H1 (cell line): ENCODE results near the gene HEXIM2.

Experiments
- CEBPB ChIP-seq: IDR thresholded peaks from 2 replicates; pipeline ENCODE4 v1.6.1; 2012; ENCODE audit warnings: low read depth, low read length
- CHD1 ChIP-seq: IDR thresholded peaks from 2 replicates; pipeline ENCODE4 v1.6.1; 2012; ENCODE audit warnings: low read depth, low read length, improper control_type of control experiment
- CREB1 ChIP-seq: IDR thresholded peaks from 2 replicates; pipeline ENCODE4 v1.6.1; 2012; ENCODE audit warnings: inconsistent platforms
- CTCF ChIP-seq, 3 experiments: IDR thresholded peaks; 1 replicate in 2 of 3; 2 replicates in 1 of 3; pipeline versions ENCODE4 v1.5.1 to v1.6.1; 2011; ENCODE audit warnings: low read length in 3 of 3, mild to moderate bottlenecking in 3 of 3, inconsistent platforms in 2 of 3, low read depth in 1 of 3, moderate library complexity in 1 of 3; ENCODE audit not compliant: insufficient read depth in 1 of 3; ENCODE audit errors: control extremely low read depth in 1 of 3
- EGR1 ChIP-seq: IDR thresholded peaks from 2 replicates; pipeline ENCODE4 v1.6.1; 2011; ENCODE audit warnings: low read depth, low read length, borderline replicate concordance
- EZH2 ChIP-seq: fragments of 200-600 bp; sonication (generic); IDR thresholded peaks from 2 replicates; pipeline ENCODE4 v1.7.1; 2012; ENCODE audit warnings: low read depth, mild to moderate bottlenecking, moderate library complexity, low read length, inconsistent platforms; ENCODE audit not compliant: severe bottlenecking
- MAFK ChIP-seq: IDR thresholded peaks from 2 replicates; pipeline ENCODE4 v1.6.1; 2012; ENCODE audit warnings: low read depth, mild to moderate bottlenecking, improper control_type of control experiment, low read length
- POLR2A ChIP-seq, 2 experiments: IDR thresholded peaks; 1 replicate in 1 of 2; 2 replicates in 1 of 2; pipeline ENCODE4 v1.6.1; 2011; ENCODE audit warnings: low read depth in 2 of 2, low read length in 2 of 2, mild to moderate bottlenecking in 2 of 2; ENCODE audit errors: control extremely low read depth in 1 of 2
- POLR2AphosphoS5 ChIP-seq: IDR thresholded peaks from 2 replicates; pipeline ENCODE4 v1.6.1; 2011; ENCODE audit warnings: low read depth, low read length
- RFX5 ChIP-seq: IDR thresholded peaks from 2 replicates; pipeline ENCODE4 v1.6.1; 2011; ENCODE audit warnings: low read depth, low read length, improper control_type of control experiment, borderline replicate concordance
- SP1 ChIP-seq: IDR thresholded peaks from 2 replicates; pipeline ENCODE4 v1.6.1; 2011; ENCODE audit warnings: low read depth, low read length

- TF ChIP-seq CTCF (IDR thresholded peaks at IDR 0.05; ENCODE audit: control extremely low read depth in 1 of 3, insufficient read depth in 1 of 3, low read depth in 1 of 3, low read length in 3 of 3) = no peak
- no peak for TF ChIP-seq CREB1
- TF ChIP-seq RFX5 = no peak
- TF ChIP-seq POLR2A (IDR thresholded peaks at IDR 0.05; ENCODE audit: control extremely low read depth in 1 of 2, low read depth in 2 of 2, low read length in 2 of 2) = no peak
- TF ChIP-seq SP1 = no peak
- TF ChIP-seq CHD1 = no peak
- TF ChIP-seq POLR2AphosphoS5 = no peak
- TF ChIP-seq MAFK = no peak
- no peak for TF ChIP-seq EGR1
- TF ChIP-seq CEBPB = no peak
- TF ChIP-seq EZH2 = no peak
These were observed 44.3 kb upstream of the HEXIM2 start for GRCh38 chr17:45117334-45117733.
